SK-N-SH (cell line): ENCODE results near the gene CCR5AS.

Source experiments
- CTCF ChIA-PET: fragments of 300-600, 350-600 bp; formaldehyde crosslinking; extraction: SDS; loops from one replicate; lab custom pipeline; 2021; lab: Yijun Ruan, JAX
- POLR2A ChIA-PET: fragments of 350-600 bp; sonication (Branson Sonifier 250); formaldehyde crosslinking; extraction: SDS; loops from one replicate; lab custom pipeline; 2020; ENCODE audit warnings: antibody characterized with exemption, inconsistent platforms; lab: Yijun Ruan, JAX
- DNase-seq: peaks from one replicate; pipeline ENCODE4 v3.0.0; 2012
- H2AFZ ChIP-seq: fragments of 200-600 bp; sonication (generic); 2 replicates; pipeline ENCODE4 v1.8.1; 2016; ENCODE audit warnings: antibody characterized with exemption, mild to moderate bottlenecking, low read depth
- H3F3A ChIP-seq: fragments of 200-600 bp; sonication (generic); replicated peaks from 2 replicates; pipeline ENCODE3; 2016; ENCODE audit warnings: antibody characterized with exemption, mild to moderate bottlenecking; ENCODE audit not compliant: insufficient read depth
- H3K27ac ChIP-seq, 2 experiments: fragments of 200-500 bp in 1 of 2; fragments of 200-600 bp in 1 of 2; sonication (Bioruptor generic) in 1 of 2; sonication (generic), shearing (Covaris generic) in 1 of 2; 2 replicates each; pipeline versions ENCODE4 v1.5.1 to v1.6.1; 2014 to 2016; ENCODE audit warnings: low read depth in 2 of 2, inconsistent platforms in 1 of 2, low read length in 1 of 2, mild to moderate bottlenecking in 1 of 2, mixed read lengths in 1 of 2
- H3K27me3 ChIP-seq: fragments of 200-600 bp; sonication (generic), shearing (Covaris generic); 2 replicates; pipeline ENCODE4 v1.6.1; 2016; ENCODE audit warnings: mixed run types; ENCODE audit not compliant: insufficient read depth
- H3K36me3 ChIP-seq, 2 experiments: fragments of 200-500 bp in 1 of 2; fragments of 200-600 bp in 1 of 2; sonication (Bioruptor generic) in 1 of 2; sonication (generic) in 1 of 2; replicated peaks in 1 of 2; 2 replicates each; pipeline versions ENCODE3 to v1.5.1; 2014 to 2016; ENCODE audit warnings: low read length in 1 of 2, mild to moderate bottlenecking in 1 of 2; ENCODE audit not compliant: insufficient read depth in 2 of 2, control insufficient read depth in 1 of 2
- H3K4me1 ChIP-seq, 2 experiments: fragments of 200-500 bp in 1 of 2; fragments of 200-600 bp in 1 of 2; sonication (Bioruptor generic) in 1 of 2; sonication (generic), shearing (Covaris generic) in 1 of 2; 2 replicates each; pipeline versions ENCODE4 v1.5.1 to v1.6.1; 2014 to 2016; ENCODE audit warnings: low read depth in 1 of 2, low read length in 1 of 2, mixed run types in 1 of 2; ENCODE audit not compliant: insufficient read depth in 2 of 2, control insufficient read depth in 1 of 2
- H3K4me2 ChIP-seq: fragments of 200-600 bp; sonication (generic), shearing (Covaris generic); 2 replicates; pipeline ENCODE4 v1.6.1; 2017; ENCODE audit warnings: mixed run types
- H3K4me3 ChIP-seq, 2 experiments: fragments of 200-500 bp in 1 of 2; fragments of 200-600 bp in 1 of 2; sonication (Bioruptor generic) in 1 of 2; sonication (generic), shearing (Covaris generic) in 1 of 2; 2 replicates each; pipeline versions ENCODE4 v1.5.1 to v1.8.1; 2014 to 2016; ENCODE audit warnings: low read depth in 2 of 2, inconsistent platforms in 1 of 2, low read length in 1 of 2, mild to moderate bottlenecking in 1 of 2, mixed read lengths in 1 of 2, moderate library complexity in 1 of 2
- H3K79me2 ChIP-seq: fragments of 200-600 bp; sonication (generic); 2 replicates; pipeline ENCODE4 v1.8.1; 2017; ENCODE audit warnings: mild to moderate bottlenecking; ENCODE audit not compliant: insufficient read depth
- H3K9ac ChIP-seq: fragments of 200-600 bp; sonication (generic); 2 replicates; pipeline ENCODE4 v1.6.1; 2017; ENCODE audit warnings: mixed run types
- H3K9me2 ChIP-seq: fragments of 200-600 bp; sonication (generic); 2 replicates; pipeline ENCODE4 v1.6.1; 2017; ENCODE audit warnings: mixed run types
- H3K9me3 ChIP-seq: fragments of 200-600 bp; sonication (generic); 2 replicates; pipeline ENCODE4 v1.6.1; 2017; ENCODE audit warnings: mixed run types, mild to moderate bottlenecking, moderate library complexity
- H4K20me1 ChIP-seq: fragments of 200-600 bp; sonication (generic); 2 replicates; pipeline ENCODE4 v1.6.1; 2017; ENCODE audit warnings: mild to moderate bottlenecking, mixed run types; ENCODE audit not compliant: insufficient read depth
- CTCF ChIP-seq: fragments of 200-600 bp; sonication (generic); IDR thresholded peaks from 2 replicates; pipeline ENCODE4 v1.6.1; 2017; ENCODE audit warnings: antibody characterized with exemption, mild to moderate bottlenecking, moderate library complexity
- FOSL2 ChIP-seq: IDR thresholded peaks from 2 replicates; pipeline ENCODE4 v1.4.0; 2012; ENCODE audit warnings: low read depth, mild to moderate bottlenecking, moderate library complexity, borderline replicate concordance
- FOXJ3 ChIP-seq: sonication (generic); formaldehyde crosslinking; IDR thresholded peaks from 2 replicates; pipeline ENCODE4 v1.5.1; 2020; ENCODE audit warnings: mild to moderate bottlenecking, missing genetic modification reagents
- MEF2A ChIP-seq: IDR thresholded peaks from 2 replicates; pipeline ENCODE4 v1.4.0; 2012; ENCODE audit warnings: low read depth, borderline replicate concordance
- POLR2AphosphoS5 ChIP-seq: IDR thresholded peaks from 2 replicates; pipeline ENCODE4 v1.6.1; 2012; ENCODE audit warnings: low read depth, low read length
- RCOR1 ChIP-seq: fragments of 150-350 bp; IDR thresholded peaks from 2 replicates; pipeline ENCODE4 v1.6.1; 2017; ENCODE audit warnings: antibody characterized with exemption, low read length
- RFX5 ChIP-seq: IDR thresholded peaks from 2 replicates; pipeline ENCODE4 v1.6.1; 2012; ENCODE audit warnings: mild to moderate bottlenecking, improper control_type of control experiment, low read length
- SMC3 ChIP-seq: IDR thresholded peaks from 2 replicates; pipeline ENCODE4 v1.6.1; 2012; ENCODE audit warnings: low read depth, low read length, improper control_type of control experiment
- WGBS: methylation state at CpG from one replicate; pipeline ENCODE4 v1.1.6; 2017; ENCODE audit warnings: low lambda C conversion rate; 5-methylcytosine and 5-hydroxymethylcytosine counted together

Gene CCR5AS

GRCh38 chr3:46412786-46413298, 6.0 kb upstream of the CCR5AS start (continued):
- TF ChIP-seq RFX5 (no peak), FOXJ3 (no peak), FOSL2 (no peak), MEF2A (no peak), CTCF (no peak)
- TF ChIP-seq, all 33 proteins: peak for 0

- CTCF ChIA-PET, result interaction anchor here (1.3 kb wide), 1 partner anchor 31 kb away, joined by 5 read pairs; no protein-coding TSS in a partner anchor
- WGBS, result 87% methylated on average over 2 of the region's 2 CpGs
Observed at GRCh38 chr3:46411271-46411670, 4.4 kb upstream of the CCR5AS start.

More at GRCh38 chr3:46411271-46411670, 4.4 kb upstream of the CCR5AS start:
- Histone ChIP-seq H3K27ac (no peak overlapping the region), H3K4me3 (no peak overlapping the region), H4K20me1 (no peaks in the 10 kb centered on the region), H3K27me3 (no peaks in the 10 kb centered on the region; the same call in 1 of the 2 replicates), H3K79me2 (no peaks in the 10 kb centered on the region), H3K4me2 (no peak overlapping the region), H3K4me1 (peaks cover 0 to 4% of the 10 kb centered on the region in 2 experiments; a peak in 1 of 4 replicates), H3F3A (no peaks in the 10 kb centered on the region), H3K9me2 (no peaks in the 10 kb centered on the region), H3K9me3 (no peaks in the 10 kb centered on the region), H3K36me3 (no peaks in the 10 kb centered on the region), H2AFZ (no peak overlapping the region), H3K9ac (no peak overlapping the region)
- POLR2A ChIA-PET, result no interaction called here
- no peak for DNase-seq
- no peak for TF ChIP-seq SMC3
- no peak for TF ChIP-seq MEF2A
- TF ChIP-seq RCOR1, result no peak
- no peak for TF ChIP-seq POLR2AphosphoS5
- TF ChIP-seq CTCF, result peak; percentile 9; the same call in 1 of the 2 replicates
